SK-N-SH (cell line): ENCODE results near the gene ATP11A. TPM values are rescaled to one million over a fixed set of nuclear protein-coding genes. Genes with fewer than 3 reads are reported as not detected.

ENCODE experiments used
- CTCF ChIA-PET: fragments of 300-600, 350-600 bp; formaldehyde crosslinking; extraction: SDS; loops from one replicate; lab custom pipeline; 2021; lab: Yijun Ruan, JAX
- POLR2A ChIA-PET: fragments of 350-600 bp; sonication (Branson Sonifier 250); formaldehyde crosslinking; extraction: SDS; loops from one replicate; lab custom pipeline; 2020; ENCODE audit warnings: antibody characterized with exemption, inconsistent platforms; lab: Yijun Ruan, JAX
- DNase-seq: peaks from one replicate; pipeline ENCODE4 v3.0.0; 2012
- H2AFZ ChIP-seq: fragments of 200-600 bp; sonication (generic); 2 replicates; pipeline ENCODE4 v1.8.1; 2016; ENCODE audit warnings: antibody characterized with exemption, mild to moderate bottlenecking, low read depth
- H3F3A ChIP-seq: fragments of 200-600 bp; sonication (generic); replicated peaks from 2 replicates; pipeline ENCODE3; 2016; ENCODE audit warnings: antibody characterized with exemption, mild to moderate bottlenecking; ENCODE audit not compliant: insufficient read depth
- H3K27ac ChIP-seq, 2 experiments: fragments of 200-500 bp in 1 of 2; fragments of 200-600 bp in 1 of 2; sonication (Bioruptor generic) in 1 of 2; sonication (generic), shearing (Covaris generic) in 1 of 2; 2 replicates each; pipeline versions ENCODE4 v1.5.1 to v1.6.1; 2014 to 2016; ENCODE audit warnings: low read depth in 2 of 2, inconsistent platforms in 1 of 2, low read length in 1 of 2, mild to moderate bottlenecking in 1 of 2, mixed read lengths in 1 of 2
- H3K27me3 ChIP-seq: fragments of 200-600 bp; sonication (generic), shearing (Covaris generic); 2 replicates; pipeline ENCODE4 v1.6.1; 2016; ENCODE audit warnings: mixed run types; ENCODE audit not compliant: insufficient read depth
- H3K36me3 ChIP-seq, 2 experiments: fragments of 200-500 bp in 1 of 2; fragments of 200-600 bp in 1 of 2; sonication (Bioruptor generic) in 1 of 2; sonication (generic) in 1 of 2; replicated peaks in 1 of 2; 2 replicates each; pipeline versions ENCODE3 to v1.5.1; 2014 to 2016; ENCODE audit warnings: low read length in 1 of 2, mild to moderate bottlenecking in 1 of 2; ENCODE audit not compliant: insufficient read depth in 2 of 2, control insufficient read depth in 1 of 2
- H3K4me1 ChIP-seq, 2 experiments: fragments of 200-500 bp in 1 of 2; fragments of 200-600 bp in 1 of 2; sonication (Bioruptor generic) in 1 of 2; sonication (generic), shearing (Covaris generic) in 1 of 2; 2 replicates each; pipeline versions ENCODE4 v1.5.1 to v1.6.1; 2014 to 2016; ENCODE audit warnings: low read depth in 1 of 2, low read length in 1 of 2, mixed run types in 1 of 2; ENCODE audit not compliant: insufficient read depth in 2 of 2, control insufficient read depth in 1 of 2
- H3K4me2 ChIP-seq: fragments of 200-600 bp; sonication (generic), shearing (Covaris generic); 2 replicates; pipeline ENCODE4 v1.6.1; 2017; ENCODE audit warnings: mixed run types
- H3K4me3 ChIP-seq, 2 experiments: fragments of 200-500 bp in 1 of 2; fragments of 200-600 bp in 1 of 2; sonication (Bioruptor generic) in 1 of 2; sonication (generic), shearing (Covaris generic) in 1 of 2; 2 replicates each; pipeline versions ENCODE4 v1.5.1 to v1.8.1; 2014 to 2016; ENCODE audit warnings: low read depth in 2 of 2, inconsistent platforms in 1 of 2, low read length in 1 of 2, mild to moderate bottlenecking in 1 of 2, mixed read lengths in 1 of 2, moderate library complexity in 1 of 2
- H3K79me2 ChIP-seq: fragments of 200-600 bp; sonication (generic); 2 replicates; pipeline ENCODE4 v1.8.1; 2017; ENCODE audit warnings: mild to moderate bottlenecking; ENCODE audit not compliant: insufficient read depth
- H3K9ac ChIP-seq: fragments of 200-600 bp; sonication (generic); 2 replicates; pipeline ENCODE4 v1.6.1; 2017; ENCODE audit warnings: mixed run types
- H3K9me2 ChIP-seq: fragments of 200-600 bp; sonication (generic); 2 replicates; pipeline ENCODE4 v1.6.1; 2017; ENCODE audit warnings: mixed run types
- H3K9me3 ChIP-seq: fragments of 200-600 bp; sonication (generic); 2 replicates; pipeline ENCODE4 v1.6.1; 2017; ENCODE audit warnings: mixed run types, mild to moderate bottlenecking, moderate library complexity
- H4K20me1 ChIP-seq: fragments of 200-600 bp; sonication (generic); 2 replicates; pipeline ENCODE4 v1.6.1; 2017; ENCODE audit warnings: mild to moderate bottlenecking, mixed run types; ENCODE audit not compliant: insufficient read depth
- ELF1 ChIP-seq: IDR thresholded peaks from 2 replicates; pipeline ENCODE4 v1.4.0; 2012
- EP300 ChIP-seq, 2 experiments: IDR thresholded peaks; 2 replicates each; pipeline versions ENCODE4 v1.4.0 to v1.6.1; 2012; ENCODE audit warnings: borderline replicate concordance in 1 of 2, low read depth in 1 of 2, low read length in 1 of 2
- FOXJ3 ChIP-seq: sonication (generic); formaldehyde crosslinking; IDR thresholded peaks from 2 replicates; pipeline ENCODE4 v1.5.1; 2020; ENCODE audit warnings: mild to moderate bottlenecking, missing genetic modification reagents
- FOXM1 ChIP-seq: IDR thresholded peaks from 2 replicates; pipeline ENCODE4 v1.4.0; 2012; ENCODE audit warnings: low read depth, mild to moderate bottlenecking
- GABPA ChIP-seq: IDR thresholded peaks from 2 replicates; pipeline ENCODE4 v1.4.0; 2012; ENCODE audit warnings: low read depth, mild to moderate bottlenecking
- IRF3 ChIP-seq: fragments of 150-350 bp; IDR thresholded peaks from 2 replicates; pipeline ENCODE4 v1.6.1; 2016; ENCODE audit warnings: mild to moderate bottlenecking, low read depth, low read length
- NRF1 ChIP-seq: IDR thresholded peaks from 2 replicates; pipeline ENCODE4 v1.6.1; 2012; ENCODE audit warnings: low read depth, mild to moderate bottlenecking, low read length
- PBX3 ChIP-seq: IDR thresholded peaks from 2 replicates; pipeline ENCODE4; 2012
- REST ChIP-seq: IDR thresholded peaks from 2 replicates; pipeline ENCODE4 v1.6.1; 2012; ENCODE audit warnings: mild to moderate bottlenecking, low read depth, low read length, moderate library complexity
- RFX5 ChIP-seq: IDR thresholded peaks from 2 replicates; pipeline ENCODE4 v1.6.1; 2012; ENCODE audit warnings: mild to moderate bottlenecking, improper control_type of control experiment, low read length
- WGBS: methylation state at CpG from one replicate; pipeline ENCODE4 v1.1.6; 2017; ENCODE audit warnings: low lambda C conversion rate; 5-methylcytosine and 5-hydroxymethylcytosine counted together
- polyA plus RNA-seq, 3 experiments: library from polyadenylated mRNA; depleted of rRNA; stranded (reverse); fragments of >200 nt; gene quantifications; 2 replicates each; pipeline ENCODE4 v1.2.3, GENCODE V29; 2012

ATP11A gene
- polyA plus RNA-seq, 1 of the 3 experiments (the other 2 are of a cell fraction) = 4.1 TPM

GRCh38 chr13:112679932-112680677, 9.7 kb upstream of the ATP11A start (continued):
- TF ChIP-seq REST (no peak), ELF1 (no peak), PBX3 (no peak), EP300 (IDR thresholded peaks at IDR 0.05; ENCODE audit: borderline replicate concordance in 1 of 2, low read depth in 1 of 2, low read length in 1 of 2) (no peak), NRF1 (no peak), FOXJ3 (CRISPR knock-in tag) (no peak), GABPA (no peak)

- Histone ChIP-seq H3K4me3 (no peak overlapping the region), H3K9me2 (no peaks in the 10 kb centered on the region), H3K79me2 (no peaks in the 10 kb centered on the region), H3K9me3 (no peaks in the 10 kb centered on the region), H3K4me1 (no peaks in the 10 kb centered on the region), H3K27ac (no peak overlapping the region), H2AFZ (no peak overlapping the region), H3K36me3 (no peaks in the 10 kb centered on the region), H3K27me3 (no peaks in the 10 kb centered on the region), H3K9ac (no peak overlapping the region), H3F3A (no peaks in the 10 kb centered on the region), H4K20me1 (no peaks in the 10 kb centered on the region), H3K4me2 (no peak overlapping the region)
- TF ChIP-seq RFX5 (no peak), FOXM1 (no peak), IRF3 (no peak)
- WGBS = 86% methylated on average over 17 of the region's 17 CpGs
- DNase-seq = no peak
- POLR2A ChIA-PET = no interaction called here
- CTCF ChIA-PET = interaction anchor here (0.9 to 1.5 kb wide), 2 partner anchors 9 to 194 kb away, joined by 3 read pairs; no protein-coding TSS in a partner anchor
Observed at GRCh38 chr13:112680741-112681360, 9.0 kb upstream of the ATP11A start.
